Stimulated activated CD8-positive, alpha-beta memory T cell treated with anti-CD3 and anti-CD28 coated beads, Interleukin-4, amount 100 ng/mL, for 48 hours (primary cell): ENCODE results near the gene HOMER3.
A peak's percentile ranks its signal among the peaks of the same experiment; 100 is the strongest.
"Not testable (repeated sequence)": the region's sequence is repeated elsewhere in the genome, so short reads cannot be mapped to it uniquely, and the experiment has no call there.

Experiments used
- DNase-seq: peaks from one replicate; pipeline ENCODE4 v3.0.0-alpha.2; 2020

HOMER3 gene

GRCh38 chr19:18922228-18922985 is 18.6 kb downstream of the HOMER3 start:
- DNase-seq, result no peak

- DNase-seq, result no peak
These were observed 19.4 kb downstream of the HOMER3 start for GRCh38 chr19:18921593-18921992.

GRCh38 chr19:18920400-18920799 is 20.6 kb downstream of the HOMER3 start:
- DNase-seq, result no peak

GRCh38 chr19:18919900-18920214 is 21.2 kb downstream of the HOMER3 start:
- no peak for DNase-seq

- DNase-seq, result peak; percentile 99
These were observed 21.7 kb downstream of the HOMER3 start, which contains the start of the genes COPE and DDX49 for GRCh38 chr19:18919086-18919899. COPE (minus strand) TSS chr19:18919387; CDS start chr19:18919348, 39 bp downstream. DDX49 (plus strand) TSS chr19:18919715; CDS start chr19:18919742, 27 bp downstream.

GRCh38 chr19:18917593-18917992 is 23.4 kb downstream of the HOMER3 start:
- not testable (repeated sequence) for DNase-seq

- peak; percentile 58 for DNase-seq
These were observed 25.4 kb downstream of the HOMER3 start for GRCh38 chr19:18915639-18916038.

GRCh38 chr19:18913466-18913865 is 27.6 kb downstream of the HOMER3 start:
- DNase-seq, result no peak

- DNase-seq, result no peak
These were observed 28.1 kb downstream of the HOMER3 start for GRCh38 chr19:18912933-18913332.

- DNase-seq, result no peak
These were observed 30.1 kb downstream of the HOMER3 start for GRCh38 chr19:18910801-18911436.

GRCh38 chr19:18910010-18910409 is 31.0 kb downstream of the HOMER3 start:
- no peak for DNase-seq

- no peak for DNase-seq
These were observed 31.9 kb downstream of the HOMER3 start for GRCh38 chr19:18908917-18909619.

GRCh38 chr19:18906605-18907519 is 34.2 kb downstream of the HOMER3 start:
- no peak for DNase-seq

- no peak for DNase-seq
These were observed 35.3 kb downstream of the HOMER3 start for GRCh38 chr19:18905513-18906236.

GRCh38 chr19:18905058-18905456 is 36.0 kb downstream of the HOMER3 start:
- no peak for DNase-seq

- DNase-seq, result no peak
These were observed 36.5 kb downstream of the HOMER3 start for GRCh38 chr19:18904334-18905057.

- no peak for DNase-seq
These were observed 37.6 kb downstream of the HOMER3 start for GRCh38 chr19:18903156-18904037.

- DNase-seq, result not testable (repeated sequence)
These were observed 38.5 kb downstream of the HOMER3 start for GRCh38 chr19:18902519-18902918.

GRCh38 chr19:18901491-18901890 is 39.5 kb downstream of the HOMER3 start:
- no peak for DNase-seq
